Measurements from ENCODE around the gene TXNDC2. TPM values are rescaled to one million over a fixed set of nuclear protein-coding genes. Genes with fewer than 3 reads are reported as not detected.
"Not testable (repeated sequence)": the region's sequence is repeated elsewhere in the genome, so short reads cannot be mapped to it uniquely, and the experiment has no call there.

TXNDC2 gene
- total RNA-seq, 3 donors from 2014 or later: 0.28 TPM; not detected in 2

GRCh38 chr18:9856092-9856491, 29.7 kb upstream of the TXNDC2 start:
- no peaks in the 10 kb centered on the region for H3K9me3 ChIP-seq
- no peak overlapping the region for H3K4me3 ChIP-seq
- intact Hi-C loops (cut with DNase I, micrococcal nuclease): no loop called here
- ATAC-seq (peak; percentile 31), DNase-seq (no peak)
- H3K4me1 ChIP-seq (ENCODE audit: low read depth): no peaks in the 10 kb centered on the region
- H3K36me3 ChIP-seq (ENCODE audit: low read depth): no peaks in the 10 kb centered on the region
- no peak for TF ChIP-seq CTCF (IDR thresholded peaks at IDR 0.05)

- DNase-seq; H3K4me3 ChIP-seq; ATAC-seq; H3K4me1 ChIP-seq (ENCODE audit: low read depth); H3K36me3 ChIP-seq (ENCODE audit: low read depth); intact Hi-C loops (cut with DNase I, micrococcal nuclease); H3K9me3 ChIP-seq: not testable (repeated sequence)
These were observed 28.2 kb upstream of the TXNDC2 start for GRCh38 chr18:9857479-9857998.

- Histone ChIP-seq H3K4me1 (ENCODE audit: low read depth) (no peaks in the 10 kb centered on the region), H3K4me3 (no peak overlapping the region), H3K36me3 (ENCODE audit: low read depth) (no peaks in the 10 kb centered on the region), H3K9me3 (no peaks in the 10 kb centered on the region)
- DNase-seq: no peak
- TF ChIP-seq CTCF (IDR thresholded peaks at IDR 0.05): no peak
- intact Hi-C loops (cut with DNase I, micrococcal nuclease): no loop called here
- no peak for ATAC-seq
These were observed 27.1 kb upstream of the TXNDC2 start for GRCh38 chr18:9858642-9859041.

GRCh38 chr18:9859232-9859631, 26.5 kb upstream of the TXNDC2 start:
- H3K4me3 ChIP-seq: no peak overlapping the region
- TF ChIP-seq CTCF (IDR thresholded peaks at IDR 0.05): no peak

GRCh38 chr18:9860682-9861081, 25.1 kb upstream of the TXNDC2 start:
- Histone ChIP-seq H3K9me3 (peaks cover 5% of the 10 kb centered on the region), H3K4me3 (no peak overlapping the region), H3K36me3 (ENCODE audit: low read depth) (no peaks in the 10 kb centered on the region), H3K4me1 (ENCODE audit: low read depth) (no peaks in the 10 kb centered on the region)
- ATAC-seq (no peak), DNase-seq (no peak)
- intact Hi-C loops (cut with DNase I, micrococcal nuclease): no loop called here
- TF ChIP-seq CTCF (IDR thresholded peaks at IDR 0.05): no peak

More at GRCh38 chr18:9859232-9859631, 26.5 kb upstream of the TXNDC2 start:
- H3K36me3 ChIP-seq (ENCODE audit: low read depth): no peaks in the 10 kb centered on the region
- ATAC-seq (no peak), DNase-seq (no peak)
- no peaks in the 10 kb centered on the region for H3K9me3 ChIP-seq
- intact Hi-C loops (cut with DNase I, micrococcal nuclease): no loop called here
- no peaks in the 10 kb centered on the region for H3K4me1 ChIP-seq (ENCODE audit: low read depth)

- Histone ChIP-seq H3K4me1 (ENCODE audit: low read depth) (no peaks in the 10 kb centered on the region), H3K4me3 (no peak overlapping the region), H3K9me3 (peaks cover 6% of the 10 kb centered on the region), H3K36me3 (ENCODE audit: low read depth) (no peaks in the 10 kb centered on the region)
- no peak for TF ChIP-seq CTCF (IDR thresholded peaks at IDR 0.05)
- DNase-seq (no peak), ATAC-seq (no peak)
- intact Hi-C loops (cut with DNase I, micrococcal nuclease): no loop called here
These were observed 24.6 kb upstream of the TXNDC2 start for GRCh38 chr18:9861157-9861556.
